Amygdala (tissue), 56 donors: ENCODE results near the gene MN1.

Experiments
- DNase-seq, 56 donors: peaks; one replicate each; lab custom pipeline; 2025; lab: John Stamatoyannopoulos, UW

The MN1 gene

GRCh38 chr22:27788500-27789288 is 12.9 kb downstream of the MN1 start:
- DNase-seq: no peak

- no peak for DNase-seq
Observed at GRCh38 chr22:27786965-27787364, 14.6 kb downstream of the MN1 start.

- DNase-seq: peak in 1 of 56 donors; percentile 23
Observed at GRCh38 chr22:27786291-27786932, 15.1 kb downstream of the MN1 start.

GRCh38 chr22:27785831-27786230 is 15.7 kb downstream of the MN1 start:
- DNase-seq: no peak

- DNase-seq: no peak
Observed at GRCh38 chr22:27784120-27784475, 17.5 kb downstream of the MN1 start.

- DNase-seq: no peak
Observed at GRCh38 chr22:27783436-27784119, 18.0 kb downstream of the MN1 start.

GRCh38 chr22:27782088-27782487 is 19.5 kb downstream of the MN1 start:
- peak in 12 of 56 donors; percentile 16 to 66 (median 34) for DNase-seq

GRCh38 chr22:27780161-27780575 is 21.4 kb downstream of the MN1 start:
- no peak for DNase-seq

- no peak for DNase-seq
Observed at GRCh38 chr22:27779643-27780042, 21.9 kb downstream of the MN1 start.

GRCh38 chr22:27778294-27779090 is 23.1 kb downstream of the MN1 start:
- peak in 4 of 56 donors; percentile 15 to 47 (median 28) for DNase-seq

GRCh38 chr22:27777128-27777527 is 24.4 kb downstream of the MN1 start:
- no peak for DNase-seq

GRCh38 chr22:27776650-27776958 is 25.0 kb downstream of the MN1 start:
- no peak for DNase-seq

- DNase-seq: no peak
Observed at GRCh38 chr22:27775758-27776649, 25.6 kb downstream of the MN1 start.

- no peak for DNase-seq
Observed at GRCh38 chr22:27775087-27775698, 26.4 kb downstream of the MN1 start.

- no peak for DNase-seq
Observed at GRCh38 chr22:27774200-27774599, 27.4 kb downstream of the MN1 start.

GRCh38 chr22:27772984-27773498 is 28.5 kb downstream of the MN1 start:
- peak in 6 of 56 donors; percentile 13 to 34 (median 24) for DNase-seq

- peak in 4 of 56 donors; percentile 13 to 26 (median 22) for DNase-seq
Observed at GRCh38 chr22:27772081-27772983, 29.2 kb downstream of the MN1 start.

- no peak for DNase-seq
Observed at GRCh38 chr22:27771637-27772036, 29.9 kb downstream of the MN1 start.
